Endothelial cell of umbilical vein (primary cell): ENCODE data around the gene KCNH1. TPM values are rescaled to one million over a fixed set of nuclear protein-coding genes. Genes with fewer than 3 reads are reported as not detected.

Experiments
- BruUV-seq: library from RNA; stranded (reverse); fragments of 400-500 nt; replicated peaks from 2 replicates; lab custom pipeline; 2021; lab: Mats Ljungman, UMichigan
- CTCF ChIA-PET: fragments of 300-600, 350-600 bp; sonication (Branson Sonifier 250); formaldehyde crosslinking; loops from one replicate; lab custom pipeline; 2021; ENCODE audit warnings: antibody characterized with exemption, inconsistent platforms; lab: Charles Lee
- POLR2A ChIA-PET: fragments of 300-600, 350-600 bp; sonication (Branson Sonifier 250); formaldehyde crosslinking; loops from one replicate; lab custom pipeline; 2021; ENCODE audit warnings: antibody characterized with exemption, inconsistent platforms; lab: Charles Lee
- DNase-seq: peaks from one replicate; pipeline ENCODE4 v3.0.0-alpha.2; 2011; ENCODE audit warnings: low read depth, low spot score
- FAIRE-seq: peaks from 2 replicates; lab custom pipeline; 2011; peaks lifted over from hg19 to GRCh38; lab: Jason Lieb, UNC
- H2AFZ ChIP-seq: 2 replicates; pipeline ENCODE4 v1.6.0; 2012; ENCODE audit warnings: low read depth, low read length, control low read depth, inconsistent platforms
- H3K27ac ChIP-seq: 2 replicates; pipeline ENCODE4 v1.5.1; 2011; ENCODE audit warnings: low read depth, mild to moderate bottlenecking, control low read depth, low read length, moderate library complexity; ENCODE audit not compliant: insufficient read depth
- H3K27me3 ChIP-seq, 2 experiments: 2 replicates each; pipeline versions ENCODE4 v1.6.0 to v1.6.1; 2011; ENCODE audit warnings: low read length in 2 of 2, mixed read lengths in 1 of 2; ENCODE audit not compliant: control insufficient read depth in 2 of 2, insufficient read depth in 2 of 2
- H3K36me3 ChIP-seq, 2 experiments: 2 replicates in 1 of 2; 3 replicates in 1 of 2; pipeline ENCODE4 v1.5.1; 2011; ENCODE audit warnings: low read length in 2 of 2, mild to moderate bottlenecking in 1 of 2, moderate library complexity in 1 of 2; ENCODE audit not compliant: control insufficient read depth in 2 of 2, insufficient read depth in 2 of 2; ENCODE audit errors: extremely low read depth in 1 of 2
- H3K4me1 ChIP-seq: 3 replicates; pipeline ENCODE4 v1.5.1; 2011; ENCODE audit warnings: mild to moderate bottlenecking, low read length; ENCODE audit not compliant: control insufficient read depth, insufficient read depth; ENCODE audit errors: extremely low read depth
- H3K4me2 ChIP-seq: 2 replicates; pipeline ENCODE4 v1.6.1; 2011; ENCODE audit warnings: low read length, control low read depth, mixed read lengths; ENCODE audit not compliant: insufficient read depth
- H3K4me3 ChIP-seq, 3 experiments: fragments of 200-600 bp in 1 of 3; sonication (generic), shearing (Covaris generic) in 1 of 3; replicated peaks in 1 of 3; 2 replicates each; pipeline ENCODE4 v1.5.1; 2011 to 2016; ENCODE audit warnings: control low read depth in 3 of 3, low read length in 3 of 3, mild to moderate bottlenecking in 2 of 3, inconsistent platforms in 1 of 3, low read depth in 1 of 3, moderate library complexity in 1 of 3; ENCODE audit not compliant: insufficient read depth in 1 of 3
- H3K79me2 ChIP-seq: 2 replicates; pipeline ENCODE4 v1.6.0; 2012; ENCODE audit warnings: low read length, inconsistent platforms; ENCODE audit not compliant: control insufficient read depth, insufficient read depth
- H3K9ac ChIP-seq: replicated peaks from 2 replicates; pipeline ENCODE3; 2011; ENCODE audit warnings: low read length, control low read depth; ENCODE audit not compliant: insufficient read depth; ENCODE audit errors: extremely low read depth
- H3K9me1 ChIP-seq: replicated peaks from 3 replicates; pipeline ENCODE4 v1.6.0; 2011; ENCODE audit warnings: mild to moderate bottlenecking, low read length; ENCODE audit not compliant: control insufficient read depth, insufficient read depth; ENCODE audit errors: extremely low read depth
- H3K9me3 ChIP-seq: replicated peaks from 2 replicates; pipeline ENCODE4 v1.5.1; 2012; ENCODE audit warnings: low read length, inconsistent platforms; ENCODE audit not compliant: control insufficient read depth, insufficient read depth
- H4K20me1 ChIP-seq: replicated peaks from 2 replicates; pipeline ENCODE3; 2011; ENCODE audit warnings: mild to moderate bottlenecking, low read length; ENCODE audit not compliant: control insufficient read depth, insufficient read depth; ENCODE audit errors: extremely low read depth
- CTCF ChIP-seq, 2 donors: IDR thresholded peaks; 1 replicate in 1 of 2; 2 replicates in 1 of 2; pipeline ENCODE4 v1.5.1; 2011; ENCODE audit warnings: low read length in 2 of 2, mild to moderate bottlenecking in 2 of 2, moderate library complexity in 2 of 2, control low read depth in 1 of 2, inconsistent platforms in 1 of 2, low read depth in 1 of 2; ENCODE audit not compliant: insufficient read depth in 1 of 2; ENCODE audit errors: extremely low read depth in 1 of 2
- EZH2 ChIP-seq: IDR thresholded peaks from 2 replicates; pipeline ENCODE4 v1.6.1; 2012; ENCODE audit warnings: borderline replicate concordance, low read depth, mild to moderate bottlenecking, moderate library complexity, low read length, inconsistent platforms; ENCODE audit not compliant: severe bottlenecking
- FOS ChIP-seq: IDR thresholded peaks from 2 replicates; pipeline ENCODE4 v1.6.1; 2011; ENCODE audit warnings: mild to moderate bottlenecking, low read length, moderate library complexity, borderline replicate concordance; ENCODE audit not compliant: insufficient read depth
- GATA2 ChIP-seq: IDR thresholded peaks from 2 replicates; pipeline ENCODE4 v1.7.0; 2011; ENCODE audit warnings: low read depth, mild to moderate bottlenecking, moderate library complexity, mixed read lengths, low read length; ENCODE audit not compliant: insufficient read length, insufficient read depth
- JUN ChIP-seq: IDR thresholded peaks from 2 replicates; pipeline ENCODE4 v1.6.1; 2011; ENCODE audit warnings: borderline replicate concordance, low read depth; ENCODE audit not compliant: insufficient read length, insufficient read depth
- MYC ChIP-seq: IDR thresholded peaks from one replicate; pipeline ENCODE4 v1.6.1; 2011; ENCODE audit warnings: mild to moderate bottlenecking, low read depth, low read length
- POLR2A ChIP-seq: IDR thresholded peaks from 2 replicates; pipeline ENCODE4 v1.6.1; 2012; ENCODE audit warnings: low read depth, mild to moderate bottlenecking, control low read depth, low read length
- POLR2AphosphoS5 ChIP-seq: IDR thresholded peaks from 2 replicates; pipeline ENCODE4 v1.6.1; 2012; ENCODE audit warnings: low read depth, mild to moderate bottlenecking, control low read depth, low read length, moderate library complexity; ENCODE audit not compliant: insufficient read depth
- dilution Hi-C: fragments of 300-500 bp; cut with MboI; formaldehyde crosslinking; loops from one replicate; pipeline ENCODE4 v1.15.0; 2019; ENCODE audit warnings: low sequenced_read_pairs; ENCODE audit not compliant: extremely low pct_ligation_motif_present
- intact Hi-C: fragments of 100-400 bp; cut with micrococcal nuclease; formaldehyde crosslinking; loops from one replicate; pipeline ENCODE4 v1.10.0; 2022
- polyA plus RNA-seq, 4 experiments: library from polyadenylated mRNA; depleted of rRNA in 3 of 4; stranded (reverse) in 3 of 4; unstranded in 1 of 4; fragments of >200 nt; gene quantifications; 2 replicates each; pipeline versions ENCODE4 v1.2.1 to v1.2.3, GENCODE V29; 2011 to 2012; ENCODE audit warnings: missing spikeins in 1 of 4
- total RNA-seq: library from RNA; stranded (reverse); gene quantifications from 2 replicates; pipeline ENCODE4 v1.2.3, GENCODE V29; 2021

Gene KCNH1
- total and polyA plus RNA-seq, 2 donors (not counting 3 experiments of a cell fraction or from before 2014, with no cell fraction given): not detected

GRCh38 chr1:210764536-210764935, 369.4 kb downstream of the KCNH1 start:
- no peaks in the 10 kb centered on the region for H3K27me3 ChIP-seq
- BruUV-seq: no TSS peak
- no peaks in the 10 kb centered on the region for H3K4me1 ChIP-seq
- H3K9me1 ChIP-seq: no peaks in the 10 kb centered on the region
- H3K9me3 ChIP-seq: peaks cover 1% of the 10 kb centered on the region
- ChIA-PET POLR2A (no interaction called here), CTCF (no interaction called here)
- no peaks in the 10 kb centered on the region for H4K20me1 ChIP-seq
- DNase-seq (no peak), FAIRE-seq (no peak)
- H3K9ac ChIP-seq: no peak overlapping the region
- H2AFZ ChIP-seq: no peak overlapping the region
- no peaks in the 10 kb centered on the region for H3K36me3 ChIP-seq
- dilution Hi-C loops (no loop called here), intact Hi-C loops (no loop called here)
- no peak overlapping the region for H3K4me2 ChIP-seq
- TF ChIP-seq MYC: no peak
- TF ChIP-seq POLR2AphosphoS5: no peak
- no peak for TF ChIP-seq POLR2A
- TF ChIP-seq GATA2: no peak
- no peak for TF ChIP-seq JUN
- no peak for TF ChIP-seq CTCF (IDR thresholded peaks at IDR 0.05; ENCODE audit: extremely low read depth in 1 of 2, insufficient read depth in 1 of 2, low read depth in 1 of 2, low read length in 2 of 2)
- TF ChIP-seq FOS: no peak
- TF ChIP-seq EZH2: no peak
- no peak overlapping the region for H3K4me3 ChIP-seq
- H3K27ac ChIP-seq: no peak overlapping the region
- no peaks in the 10 kb centered on the region for H3K79me2 ChIP-seq
